Loucy (cell line): Measurements from ENCODE around the gene INPPL1.

Source experiments
- H2AFZ ChIP-seq: fragments of 200-600 bp; sonication (generic); 2 replicates; pipeline ENCODE4 v1.6.0; 2016; ENCODE audit warnings: antibody characterized with exemption, mild to moderate bottlenecking, low read length, moderate library complexity
- H3F3A ChIP-seq: fragments of 200-600 bp; 2 replicates; pipeline ENCODE4 v1.6.0; 2016; ENCODE audit warnings: antibody characterized with exemption, low read depth, mild to moderate bottlenecking
- H3K27me3 ChIP-seq: fragments of 200-600 bp; sonication (generic); 2 replicates; pipeline ENCODE4 v1.6.1; 2014; ENCODE audit warnings: low read length, mild to moderate bottlenecking; ENCODE audit not compliant: insufficient read depth, poor library complexity, severe bottlenecking
- H3K36me3 ChIP-seq: fragments of 200-600 bp; sonication (generic); 2 replicates; pipeline ENCODE4 v1.6.1; 2016; ENCODE audit warnings: low read length; ENCODE audit not compliant: insufficient read depth
- H3K4me1 ChIP-seq: fragments of 200-600 bp; sonication (generic); 2 replicates; pipeline ENCODE4 v1.5.1; 2014; ENCODE audit warnings: low read length, mild to moderate bottlenecking; ENCODE audit not compliant: insufficient read depth, poor library complexity, severe bottlenecking
- H3K4me2 ChIP-seq: fragments of 200-600 bp; sonication (generic); 2 replicates; pipeline ENCODE4 v1.6.0; 2014; ENCODE audit warnings: antibody characterized with exemption, low read length, low read depth, mild to moderate bottlenecking; ENCODE audit not compliant: poor library complexity, severe bottlenecking
- H3K4me3 ChIP-seq: fragments of 200-600 bp; sonication (generic); 2 replicates; pipeline ENCODE4 v1.5.1; 2014; ENCODE audit warnings: low read length, mild to moderate bottlenecking, mixed read lengths; ENCODE audit not compliant: poor library complexity, severe bottlenecking
- H3K79me2 ChIP-seq: fragments of 200-600 bp; sonication (generic); 2 replicates; pipeline ENCODE4 v1.6.1; 2014; ENCODE audit warnings: low read length; ENCODE audit not compliant: insufficient read depth
- H3K9ac ChIP-seq: fragments of 200-600 bp; sonication (generic); 2 replicates; pipeline ENCODE4 v1.6.0; 2014; ENCODE audit warnings: mild to moderate bottlenecking, low read depth, low read length, moderate library complexity; ENCODE audit not compliant: poor library complexity, severe bottlenecking
- H3K9me2 ChIP-seq: fragments of 200-600 bp; sonication (generic); replicated peaks from 2 replicates; pipeline ENCODE4 v1.6.1; 2016; ENCODE audit warnings: low read depth, low read length, mixed read lengths
- H3K9me3 ChIP-seq: fragments of 200-600 bp; sonication (generic); 2 replicates; pipeline ENCODE4 v1.6.1; 2014; ENCODE audit warnings: mild to moderate bottlenecking, antibody characterized with exemption, low read length, low read depth; ENCODE audit not compliant: insufficient read depth
- H4K20me1 ChIP-seq: fragments of 200-600 bp; sonication (generic); 2 replicates; pipeline ENCODE4 v1.6.0; 2014; ENCODE audit warnings: antibody characterized with exemption, low read length, mild to moderate bottlenecking; ENCODE audit not compliant: insufficient read depth, poor library complexity, severe bottlenecking
- CTCF ChIP-seq: fragments of 200-600 bp; sonication (generic); conservative IDR thresholded peaks from 2 replicates; pipeline ENCODE4 v1.5.1; 2014; ENCODE audit warnings: mild to moderate bottlenecking, antibody characterized with exemption, low read length
- EZH2phosphoT487 ChIP-seq: fragments of 200-600 bp; IDR thresholded peaks from 2 replicates; pipeline ENCODE4 v1.6.1; 2018; ENCODE audit warnings: antibody characterized with exemption, mild to moderate bottlenecking, moderate library complexity, borderline replicate concordance

Gene INPPL1

GRCh38 chr11:72221386-72222075 lies 3.0 kb upstream of the INPPL1 start:
- TF ChIP-seq EZH2phosphoT487, result no peak
- no peak for TF ChIP-seq CTCF
- peaks cover 16% of the 10 kb centered on the region for H4K20me1 ChIP-seq
- H3K27me3 ChIP-seq, result no peaks in the 10 kb centered on the region
- H3K9me2 ChIP-seq, result no peaks in the 10 kb centered on the region
- no peaks in the 10 kb centered on the region for H3F3A ChIP-seq
- H3K9me3 ChIP-seq, result no peaks in the 10 kb centered on the region
- H2AFZ ChIP-seq, result no peak overlapping the region
- H3K9ac ChIP-seq, result peak overlapping the region; percentile 75
- H3K79me2 ChIP-seq, result peaks cover 26% of the 10 kb centered on the region
- H3K4me3 ChIP-seq, result no peak overlapping the region
- peak overlapping the region; percentile 78 for H3K4me2 ChIP-seq
- H3K4me1 ChIP-seq, result peaks cover 31% of the 10 kb centered on the region
- H3K36me3 ChIP-seq, result no peaks in the 10 kb centered on the region

GRCh38 chr11:72222106-72222891 lies 2.3 kb upstream of the INPPL1 start:
- Histone ChIP-seq H3K36me3 (no peaks in the 10 kb centered on the region), H3K79me2 (peaks cover 34% of the 10 kb centered on the region), H3K4me2 (peak overlapping the region; percentile 78), H3K4me1 (peaks cover 38% of the 10 kb centered on the region), H3K9me2 (no peaks in the 10 kb centered on the region), H3K9ac (peak overlapping the region; percentile 75), H3K9me3 (no peaks in the 10 kb centered on the region), H2AFZ (peak overlapping the region; percentile 27; the same call in 1 of the 2 replicates), H4K20me1 (peaks cover 23% of the 10 kb centered on the region), H3K4me3 (peak overlapping the region; percentile 99), H3F3A (no peaks in the 10 kb centered on the region), H3K27me3 (no peaks in the 10 kb centered on the region)
- no peak for TF ChIP-seq CTCF
- TF ChIP-seq EZH2phosphoT487, result no peak

GRCh38 chr11:72222907-72223614 lies 1.5 kb upstream of the INPPL1 start:
- H4K20me1 ChIP-seq, result peaks cover 24% of the 10 kb centered on the region
- no peaks in the 10 kb centered on the region for H3F3A ChIP-seq
- peak overlapping the region; percentile 94 for H3K9ac ChIP-seq
- H3K9me3 ChIP-seq, result no peaks in the 10 kb centered on the region
- no peaks in the 10 kb centered on the region for H3K9me2 ChIP-seq
- H2AFZ ChIP-seq, result peak overlapping the region; percentile 85
- H3K27me3 ChIP-seq, result no peaks in the 10 kb centered on the region
- peak overlapping the region; percentile 78 for H3K4me2 ChIP-seq
- peaks cover 38% of the 10 kb centered on the region for H3K4me1 ChIP-seq
- H3K36me3 ChIP-seq, result 0 out of 2 replicates have a peak, but pooled peaks cover 3% of the 10 kb centered on the region
- peaks cover 37% of the 10 kb centered on the region for H3K79me2 ChIP-seq
- TF ChIP-seq EZH2phosphoT487, result no peak
- TF ChIP-seq CTCF, result no peak
- peak overlapping the region; percentile 99 for H3K4me3 ChIP-seq
